MM.1S (cell line): ENCODE data around the gene SIM1.

Experiments
- CTCF ChIP-seq: fragments of 300-600 bp; sonication (generic); IDR thresholded peaks from 2 replicates; pipeline ENCODE4 v1.5.1; 2016; ENCODE audit warnings: antibody characterized with exemption, low read length, mixed read lengths
- EZH2 ChIP-seq: fragments of 300-600 bp; sonication (generic); optimal IDR thresholded peaks from 2 replicates; pipeline ENCODE3; 2017; ENCODE audit warnings: low read depth, mild to moderate bottlenecking, antibody characterized with exemption, low read length, mixed read lengths
- EZH2phosphoT487 ChIP-seq: fragments of 300-600 bp; sonication (generic); IDR thresholded peaks from 2 replicates; pipeline ENCODE4 v1.6.1; 2018; ENCODE audit warnings: antibody characterized with exemption, low read length

GRCh38 chr6:100372326-100373091 lies 92.2 kb downstream of the SIM1 start:
- TF ChIP-seq EZH2 (no peak), EZH2phosphoT487 (no peak), CTCF (no peak)
